H1 (cell line): ENCODE data around the gene CHD9. TPM values are rescaled to one million over a fixed set of nuclear protein-coding genes. Genes with fewer than 3 reads are reported as not detected.

Experiments
- ATF3 ChIP-seq: IDR thresholded peaks from 2 replicates; pipeline ENCODE4 v1.6.1; 2011; ENCODE audit warnings: low read depth, mild to moderate bottlenecking, low read length; ENCODE audit not compliant: insufficient read depth
- BCL11A ChIP-seq, 2 experiments: IDR thresholded peaks; one replicate each; pipeline ENCODE4 v1.6.1; 2011; ENCODE audit warnings: low read depth in 2 of 2, low read length in 2 of 2, mild to moderate bottlenecking in 2 of 2
- CHD2 ChIP-seq: IDR thresholded peaks from 2 replicates; pipeline ENCODE4 v1.6.1; 2012; ENCODE audit warnings: low read length, improper control_type of control experiment
- CREB1 ChIP-seq: IDR thresholded peaks from 2 replicates; pipeline ENCODE4 v1.6.1; 2012; ENCODE audit warnings: inconsistent platforms
- KDM4A ChIP-seq: IDR thresholded peaks from one replicate; pipeline ENCODE4 v1.7.1; 2012; ENCODE audit warnings: low read depth, mild to moderate bottlenecking, moderate library complexity, low read length, inconsistent platforms; ENCODE audit not compliant: severe bottlenecking
- KDM5A ChIP-seq: fragments of 200-600 bp; IDR thresholded peaks from 2 replicates; pipeline ENCODE4 v1.7.1; 2012; ENCODE audit warnings: mild to moderate bottlenecking, low read length, inconsistent platforms, mixed read lengths
- PHF8 ChIP-seq: fragments of 200-600 bp; sonication (generic); conservative IDR thresholded peaks from 2 replicates; pipeline ENCODE4 v1.7.1; 2012; ENCODE audit warnings: low read depth, mild to moderate bottlenecking, inconsistent platforms, low read length, moderate library complexity
- POLR2AphosphoS5 ChIP-seq: IDR thresholded peaks from 2 replicates; pipeline ENCODE4 v1.6.1; 2011; ENCODE audit warnings: low read depth, low read length
- RBBP5 ChIP-seq: IDR thresholded peaks from 2 replicates; pipeline ENCODE4 v1.7.1; 2012; ENCODE audit warnings: low read depth, mild to moderate bottlenecking, inconsistent platforms, low read length, moderate library complexity, borderline replicate concordance
- SIX5 ChIP-seq: IDR thresholded peaks from 2 replicates; pipeline ENCODE4 v1.6.1; 2011; ENCODE audit warnings: mild to moderate bottlenecking, low read depth, low read length
- TBP ChIP-seq: IDR thresholded peaks from 2 replicates; pipeline ENCODE4 v1.6.1; 2011; ENCODE audit warnings: low read depth, low read length, improper control_type of control experiment
- polyA plus RNA-seq, 7 experiments: library from polyadenylated mRNA; depleted of rRNA in 3 of 7; stranded (reverse) in 5 of 7; unstranded in 2 of 7; fragments of >200 nt in 5 of 7; fragments of 200-250 nt in 2 of 7; gene quantifications; 1 replicate in 5 of 7; 2 replicates in 1 of 7; 4 replicates in 1 of 7; pipeline versions ENCODE4 v1.2.1 to v1.2.3, GENCODE V29; 2011 to 2013; ENCODE audit warnings: missing spikeins in 2 of 7, mixed read lengths in 2 of 7
- total RNA-seq: library from RNA; stranded (reverse); fragmentation: NEBNext Ultra II Directional; extraction: Animal tissue kit (Norgen Biotek cat#: 25700); gene quantifications from 2 replicates; pipeline ENCODE4 v1.2.1, GENCODE V29; 2021

The CHD9 gene
- total and polyA plus RNA-seq, 2 of the 8 experiments (the other 6 are each of a cell fraction or from before 2014, with no cell fraction given): 9.9 to 32.4 TPM

- TF ChIP-seq BCL11A (IDR thresholded peaks at IDR 0.05; ENCODE audit: low read depth in 2 of 2, low read length in 2 of 2) (no peak), PHF8 (no peak), SIX5 (no peak), ATF3 (no peak), KDM5A (no peak), CREB1 (no peak), RBBP5 (no peak), KDM4A (no peak), TBP (peak; percentile 91), POLR2AphosphoS5 (peak; percentile 92), CHD2 (no peak; the same call in 1 of the 2 replicates)
These were observed 10.7 kb upstream of the CHD9 start (continued) for GRCh38 chr16:53043986-53044601.
